ENCODE measurements around the gene POLH. TPM values are rescaled to one million over a fixed set of nuclear protein-coding genes. Genes with fewer than 3 reads are reported as not detected.

POLH gene
- total RNA-seq, 2 donors from 2014 or later = 12.3 to 23.8 TPM

GRCh38 chr6:43614396-43614730 is 38.4 kb downstream of the POLH start:
- intact Hi-C loops (cut with DNase I) = no loop called here
- H3K4me3 ChIP-seq = no peak overlapping the region
- H3K36me3 ChIP-seq = no peaks in the 10 kb centered on the region

GRCh38 chr6:43616725-43617472 is 40.9 kb downstream of the POLH start:
- no peak for DNase-seq

More at GRCh38 chr6:43614396-43614730, 38.4 kb downstream of the POLH start:
- Histone ChIP-seq H3K4me1 (no peaks in the 10 kb centered on the region), H3K9ac (ENCODE audit: low read depth in 2 of 2, low read length in 2 of 2) (no peak overlapping the region), H3K27ac (no peak overlapping the region), H3K27me3 (no peaks in the 10 kb centered on the region), H3K9me3 (no peaks in the 10 kb centered on the region)
- TF ChIP-seq CTCF (IDR thresholded peaks at IDR 0.05) = no peak
- DNase-seq = no peak

GRCh38 chr6:43621078-43621835 is 45.3 kb downstream of the POLH start:
- no peak for TF ChIP-seq CTCF (IDR thresholded peaks at IDR 0.05)
- Histone ChIP-seq H3K4me1 (no peaks in the 10 kb centered on the region), H3K27ac (no peak overlapping the region), H3K9ac (ENCODE audit: low read depth in 2 of 2, low read length in 2 of 2) (no peak overlapping the region), H3K27me3 (no peaks in the 10 kb centered on the region), H3K36me3 (peaks cover 4% of the 10 kb centered on the region), H3K9me3 (no peaks in the 10 kb centered on the region), H3K4me3 (no peak overlapping the region)
- intact Hi-C loops (cut with DNase I) = no loop called here
- DNase-seq = no peak

More at GRCh38 chr6:43616725-43617472, 40.9 kb downstream of the POLH start:
- no peak for TF ChIP-seq CTCF (IDR thresholded peaks at IDR 0.05)
- Histone ChIP-seq H3K4me3 (no peak overlapping the region), H3K9ac (ENCODE audit: low read depth in 2 of 2, low read length in 2 of 2) (no peak overlapping the region), H3K27me3 (no peaks in the 10 kb centered on the region), H3K36me3 (no peaks in the 10 kb centered on the region), H3K4me1 (no peaks in the 10 kb centered on the region), H3K9me3 (no peaks in the 10 kb centered on the region), H3K27ac (no peak overlapping the region)
- intact Hi-C loops (cut with DNase I) = no loop called here

GRCh38 chr6:43621836-43622180 is 45.8 kb downstream of the POLH start:
- Histone ChIP-seq H3K27me3 (no peaks in the 10 kb centered on the region), H3K27ac (no peak overlapping the region), H3K4me1 (no peaks in the 10 kb centered on the region), H3K9me3 (no peaks in the 10 kb centered on the region), H3K36me3 (peaks cover 4% of the 10 kb centered on the region), H3K4me3 (no peak overlapping the region), H3K9ac (ENCODE audit: low read depth in 2 of 2, low read length in 2 of 2) (no peak overlapping the region)
- intact Hi-C loops (cut with DNase I) = no loop called here
- no peak for DNase-seq
- TF ChIP-seq CTCF (IDR thresholded peaks at IDR 0.05) = no peak

- DNase-seq = no peak
- H3K4me3 ChIP-seq = no peak overlapping the region
- peaks cover 4% of the 10 kb centered on the region for H3K36me3 ChIP-seq
- no peaks in the 10 kb centered on the region for H3K4me1 ChIP-seq
- H3K9me3 ChIP-seq = no peaks in the 10 kb centered on the region
- H3K27me3 ChIP-seq = no peaks in the 10 kb centered on the region
- H3K27ac ChIP-seq = no peak overlapping the region
- no peak overlapping the region for H3K9ac ChIP-seq (ENCODE audit: low read depth in 2 of 2, low read length in 2 of 2)
- TF ChIP-seq CTCF (IDR thresholded peaks at IDR 0.05) = no peak
- intact Hi-C loops (cut with DNase I) = no loop called here
Measured at GRCh38 chr6:43622541-43622940, 46.6 kb downstream of the POLH start.
